Endothelial cell of hepatic sinusoid (primary cell): ENCODE results near the gene CAMKK2.
"Not testable (repeated sequence)": the region's sequence is repeated elsewhere in the genome, so short reads cannot be mapped to it uniquely, and the experiment has no call there.

ENCODE experiments used
- in situ Hi-C: cut with HindIII; loops from 2 replicates; pipeline ENCODE4 v1.10.0; 2017; ENCODE audit warnings: low sequenced_read_pairs

Gene CAMKK2

DNA sequence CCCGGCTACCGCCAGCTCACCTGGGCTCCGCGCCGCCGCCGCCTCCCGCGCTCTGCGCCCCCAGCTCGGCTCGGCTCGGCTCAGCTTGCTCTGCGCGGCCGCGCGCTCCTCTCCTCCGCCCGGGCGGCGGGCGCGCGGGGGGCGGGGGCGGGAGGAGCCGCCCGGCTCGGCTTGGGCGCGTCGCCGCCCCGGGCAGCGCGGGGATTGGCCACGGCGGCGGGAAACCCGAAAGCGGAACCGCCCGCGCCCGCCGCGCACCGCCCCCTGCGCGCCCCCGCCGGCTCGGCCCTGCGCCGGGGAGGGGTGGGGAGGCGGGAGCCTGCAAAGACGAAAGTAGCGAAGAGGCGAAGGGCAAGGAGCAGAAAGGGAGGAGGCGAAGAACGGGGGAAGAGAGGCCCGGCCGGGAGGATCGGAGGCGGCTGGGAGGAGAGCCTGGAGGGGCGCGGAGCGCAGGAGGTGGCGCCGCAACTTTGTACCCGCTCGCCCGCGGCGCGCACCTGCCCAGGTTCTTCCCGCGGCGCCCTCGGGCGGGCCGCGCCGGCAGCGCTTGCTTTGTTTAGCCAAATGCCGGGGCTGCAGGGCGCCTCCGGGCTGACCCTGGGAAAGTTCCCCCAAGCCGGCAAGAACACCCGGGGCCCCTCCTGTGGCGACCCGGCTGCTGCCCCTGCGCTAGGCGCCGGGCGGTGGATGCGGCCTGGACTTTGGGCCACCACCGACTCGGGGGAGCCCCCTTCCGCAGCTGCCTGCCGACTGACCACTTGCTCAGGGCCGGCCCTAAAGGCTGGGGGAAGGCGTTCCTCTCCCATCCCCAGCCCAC lies at the start of gene CAMKK2:
CAMKK2 (minus strand) TSS at position 92 of the 817 bp plus-strand sequence. CDS start 22,183 bp downstream, outside the sequence.
- in situ Hi-C loops, result no loop called here

- in situ Hi-C loops, result no loop called here
Observed at GRCh38 chr12:121345151-121345815, 48.8 kb upstream of the CAMKK2 start.

DNA sequence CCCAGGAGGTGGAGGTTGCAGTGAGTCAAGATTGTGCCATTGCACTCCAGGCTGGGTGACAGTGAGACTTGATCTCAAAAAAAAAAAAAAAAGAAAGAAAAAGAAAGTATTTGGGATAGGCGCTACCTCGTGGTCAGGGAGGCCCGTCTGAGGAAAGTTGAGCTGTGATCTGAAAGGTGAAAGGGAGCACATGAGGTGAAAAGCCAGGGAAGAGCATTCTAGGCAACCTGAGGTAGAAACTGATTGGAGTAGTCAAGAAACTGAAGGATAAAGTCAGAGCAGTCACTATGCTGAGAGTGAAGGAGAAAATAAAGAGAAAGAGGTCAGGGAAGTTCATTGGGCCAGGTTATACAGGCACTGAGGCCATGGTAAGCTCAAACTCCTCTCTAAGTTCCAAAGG lies 48.0 kb upstream of the CAMKK2 start:
- in situ Hi-C loops, result no loop called here

GRCh38 chr12:121337416-121337815 lies 40.9 kb upstream of the CAMKK2 start:
- in situ Hi-C loops, result no loop called here

DNA sequence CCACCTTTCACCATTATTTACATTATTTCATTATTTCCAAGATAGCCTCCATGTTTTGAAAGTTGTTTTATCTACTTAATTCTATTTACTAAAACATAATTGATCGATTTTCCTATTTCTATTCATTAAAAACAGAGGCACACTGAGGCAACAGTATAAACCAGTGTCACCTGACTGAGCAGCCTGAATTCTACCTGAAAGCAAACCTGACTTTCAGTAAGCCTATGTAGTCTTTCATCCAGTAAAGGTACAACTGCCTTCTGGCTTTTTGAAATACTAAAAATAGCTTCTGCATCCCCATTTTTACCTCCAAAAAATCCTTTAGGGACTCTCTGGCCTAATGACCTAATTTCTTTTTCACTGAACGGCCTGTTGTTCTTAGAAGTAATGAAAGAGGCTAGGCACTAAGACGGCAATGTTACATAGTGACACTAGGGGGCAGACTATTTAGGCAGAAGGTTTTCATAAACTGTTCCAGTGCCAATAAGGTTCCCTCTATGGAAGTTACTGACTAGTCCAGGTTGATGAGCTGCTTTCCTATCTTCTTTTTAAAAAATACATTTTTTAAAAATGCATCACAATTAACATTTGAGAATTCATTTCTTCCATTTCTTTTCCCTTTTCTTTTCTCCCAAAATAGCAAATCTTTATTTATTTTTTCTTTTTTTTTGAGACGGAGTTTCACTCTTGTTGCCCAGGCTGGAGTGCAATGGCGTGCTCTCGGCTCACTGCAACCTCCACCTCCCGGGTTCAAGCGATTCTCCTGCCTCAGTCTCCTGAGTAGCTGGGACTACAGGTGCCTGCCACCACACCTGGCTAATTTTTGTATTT lies 38.2 kb upstream of the CAMKK2 start:
- in situ Hi-C loops, result no loop called here

- in situ Hi-C loops, result no loop called here
Observed at GRCh38 chr12:121333747-121334146, 37.2 kb upstream of the CAMKK2 start.

DNA sequence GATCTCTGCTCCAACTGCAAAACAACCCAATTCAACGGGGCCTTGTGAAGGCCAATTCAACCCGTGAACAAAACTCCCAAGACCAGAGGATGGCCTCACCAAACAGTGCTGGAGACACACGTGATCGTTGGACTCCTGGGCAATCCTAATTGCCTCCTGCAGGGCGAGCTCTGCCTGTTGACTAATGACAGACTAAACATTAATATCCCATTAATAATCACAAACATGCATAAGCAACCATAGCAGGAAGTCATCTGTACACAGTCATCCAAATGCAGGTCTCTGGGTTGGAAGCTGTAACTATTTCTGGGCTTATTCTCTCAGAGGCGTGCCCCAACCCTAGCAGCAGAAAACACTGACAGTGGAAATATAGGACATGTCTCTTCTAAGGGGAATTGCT lies 34.7 kb upstream of the CAMKK2 start:
- in situ Hi-C loops, result no loop called here

- in situ Hi-C loops, result no loop called here
Observed at GRCh38 chr12:121330692-121331091, 34.2 kb upstream of the CAMKK2 start.

DNA sequence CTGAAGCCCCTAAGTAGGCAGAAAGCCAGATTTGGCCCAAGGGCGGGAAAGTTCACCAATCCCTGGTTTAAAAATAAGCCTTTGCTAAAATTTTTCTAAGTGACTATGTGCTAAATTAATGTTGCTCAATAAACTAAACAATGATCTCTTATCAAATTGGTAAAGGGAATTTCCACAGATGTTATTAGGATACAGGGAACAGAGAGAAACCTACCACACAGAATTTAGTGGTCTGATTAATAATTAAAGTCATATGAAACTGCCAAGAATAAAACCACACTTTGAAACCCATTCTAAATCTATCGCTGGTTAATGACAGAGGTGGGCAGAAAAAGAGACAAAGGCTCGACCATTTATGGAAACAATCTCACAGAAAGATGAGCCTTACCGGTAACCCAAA lies 33.7 kb upstream of the CAMKK2 start:
- in situ Hi-C loops, result no loop called here

- in situ Hi-C loops, result no loop called here
Observed at GRCh38 chr12:121328620-121329019, 32.1 kb upstream of the CAMKK2 start.

DNA sequence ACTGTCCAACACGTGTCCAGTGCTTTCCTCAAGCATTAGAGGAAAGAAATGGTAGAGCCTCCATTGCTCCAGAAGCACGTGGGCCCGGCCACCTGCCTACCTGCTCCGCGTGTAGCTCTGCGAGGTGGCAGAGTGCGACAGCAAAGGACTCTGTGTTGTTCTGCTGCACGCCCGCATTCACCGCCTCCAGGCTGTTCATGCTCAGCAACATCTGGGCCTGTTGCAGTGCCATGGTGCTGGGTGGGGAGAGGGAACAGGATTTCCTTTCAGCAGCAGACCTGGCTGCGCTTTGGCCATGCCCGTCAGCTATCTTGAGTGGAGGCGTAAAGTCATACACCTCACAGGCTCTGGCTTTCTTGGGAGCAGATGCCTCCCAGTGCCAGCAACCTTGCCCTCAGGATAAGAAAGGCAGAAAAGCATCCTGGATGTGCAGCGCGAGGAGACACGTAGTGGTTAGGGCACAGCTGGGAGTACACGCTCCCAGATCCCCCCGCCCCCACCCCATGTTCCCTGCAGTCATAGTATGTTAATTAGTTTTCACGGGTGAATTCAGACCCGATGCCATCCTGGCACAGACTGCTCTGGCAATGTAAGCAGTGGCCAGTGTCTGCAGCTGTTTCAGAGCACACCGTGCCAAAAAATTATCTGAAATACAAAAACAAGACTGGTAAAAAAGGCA lies 30.6 kb upstream of the CAMKK2 start:
- in situ Hi-C loops, result no loop called here

- in situ Hi-C loops, result no loop called here
Observed at GRCh38 chr12:121325922-121326396, 29.4 kb upstream of the CAMKK2 start.

DNA sequence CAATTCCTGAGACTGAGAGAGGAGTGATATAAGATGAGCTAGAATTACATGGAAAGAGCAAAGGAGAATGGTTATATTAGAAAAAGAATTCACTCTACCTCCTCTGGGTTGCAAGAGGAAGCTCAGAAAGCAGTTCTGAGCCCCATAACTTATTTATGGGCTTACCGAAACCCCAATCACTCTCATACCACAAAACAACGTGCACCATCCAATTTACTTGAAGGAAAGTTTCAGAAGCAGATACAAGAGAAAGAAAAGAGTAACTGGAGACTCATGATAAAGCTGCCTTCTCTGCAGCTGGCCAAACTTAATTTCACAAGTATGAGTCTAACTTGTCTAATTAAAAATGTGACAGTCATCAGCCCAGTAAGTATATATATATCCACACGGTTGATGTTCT lies 27.4 kb upstream of the CAMKK2 start:
- in situ Hi-C loops, result no loop called here

DNA sequence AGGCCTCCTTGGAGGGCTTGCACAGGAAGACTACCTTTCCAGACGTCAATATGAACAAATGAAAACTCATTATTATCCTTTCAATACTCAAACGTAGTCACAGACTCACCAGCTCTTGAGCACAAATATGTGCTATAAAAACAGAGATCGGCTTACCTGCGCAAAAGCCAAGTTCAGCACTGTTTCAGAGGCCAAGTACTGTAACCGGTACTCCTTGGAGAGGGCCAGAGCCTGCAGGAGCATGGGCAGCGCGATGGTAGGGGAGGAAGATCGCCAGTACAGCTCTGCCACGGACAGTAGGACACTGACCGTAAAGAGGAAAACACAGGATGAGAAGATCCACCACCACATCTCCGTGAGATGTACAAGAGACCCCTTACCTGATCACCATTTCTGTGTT lies 21.6 kb upstream of the CAMKK2 start:
- in situ Hi-C loops, result loop anchor here (5.0 kb wide), 1 partner anchor 99 kb away; no protein-coding TSS in a partner anchor

DNA sequence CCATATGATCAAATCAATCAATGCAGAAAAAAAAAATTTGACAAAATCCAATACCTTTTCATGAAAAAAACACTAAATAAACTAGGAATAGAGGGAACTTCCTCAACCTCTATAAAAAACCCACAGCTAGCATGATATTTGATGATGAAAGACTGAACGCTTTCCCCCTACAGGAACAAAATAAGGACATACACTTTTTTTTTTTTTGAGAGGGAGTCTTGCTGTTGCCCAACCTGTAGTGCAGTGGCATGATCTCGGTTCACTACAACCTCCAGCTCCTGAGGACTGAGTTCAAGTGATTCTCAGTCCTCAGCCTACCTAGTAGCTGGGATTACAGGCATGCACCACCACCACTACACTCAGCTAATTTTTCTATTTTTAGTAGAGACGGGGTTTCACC lies 17.9 kb upstream of the CAMKK2 start:
- in situ Hi-C loops, result no loop called here

DNA sequence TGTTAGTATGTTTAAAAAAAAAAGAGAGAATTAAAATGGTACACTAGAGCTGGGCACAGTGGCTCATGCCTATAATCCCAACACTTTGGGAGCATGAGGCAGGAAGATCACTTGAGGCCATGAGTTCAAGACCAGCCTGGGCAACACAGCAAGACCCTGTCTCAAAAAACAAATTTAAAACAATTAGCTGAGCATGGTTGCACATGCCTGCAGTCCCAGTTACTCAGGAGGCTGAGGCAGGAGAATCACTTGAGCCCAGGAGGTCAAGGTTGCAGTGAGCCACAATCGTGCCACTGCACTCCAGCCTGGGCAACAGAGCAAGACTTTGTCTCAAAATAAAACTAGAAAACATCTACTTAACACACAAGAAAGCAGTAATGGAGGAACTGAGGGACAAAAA lies 13.7 kb upstream of the CAMKK2 start:
- in situ Hi-C loops, result not testable (repeated sequence)

DNA sequence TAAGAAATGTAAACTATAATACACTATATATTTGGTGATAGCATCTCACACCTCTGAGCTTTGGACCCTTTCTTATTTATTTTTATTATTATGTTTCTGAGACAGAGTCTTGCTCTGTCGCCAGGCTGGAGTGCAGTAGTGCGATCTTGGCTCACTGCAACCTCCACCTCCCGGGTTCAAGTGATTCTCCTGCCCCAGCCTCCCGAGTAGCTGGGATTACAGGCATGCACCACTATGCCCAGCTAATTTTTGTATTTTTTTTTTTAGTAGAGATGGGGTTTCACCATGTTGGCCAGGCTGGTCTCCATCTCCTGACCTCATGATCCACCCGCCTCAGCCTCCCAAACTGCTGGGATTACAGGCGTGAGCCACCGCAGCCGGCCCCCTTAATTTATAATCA lies 10.9 kb upstream of the CAMKK2 start:
- in situ Hi-C loops, result not testable (repeated sequence)

- in situ Hi-C loops, result no loop called here
Observed at GRCh38 chr12:121304306-121304705, 7.8 kb upstream of the CAMKK2 start.

- in situ Hi-C loops, result no loop called here
Observed at GRCh38 chr12:121301876-121302275, 5.4 kb upstream of the CAMKK2 start.

DNA sequence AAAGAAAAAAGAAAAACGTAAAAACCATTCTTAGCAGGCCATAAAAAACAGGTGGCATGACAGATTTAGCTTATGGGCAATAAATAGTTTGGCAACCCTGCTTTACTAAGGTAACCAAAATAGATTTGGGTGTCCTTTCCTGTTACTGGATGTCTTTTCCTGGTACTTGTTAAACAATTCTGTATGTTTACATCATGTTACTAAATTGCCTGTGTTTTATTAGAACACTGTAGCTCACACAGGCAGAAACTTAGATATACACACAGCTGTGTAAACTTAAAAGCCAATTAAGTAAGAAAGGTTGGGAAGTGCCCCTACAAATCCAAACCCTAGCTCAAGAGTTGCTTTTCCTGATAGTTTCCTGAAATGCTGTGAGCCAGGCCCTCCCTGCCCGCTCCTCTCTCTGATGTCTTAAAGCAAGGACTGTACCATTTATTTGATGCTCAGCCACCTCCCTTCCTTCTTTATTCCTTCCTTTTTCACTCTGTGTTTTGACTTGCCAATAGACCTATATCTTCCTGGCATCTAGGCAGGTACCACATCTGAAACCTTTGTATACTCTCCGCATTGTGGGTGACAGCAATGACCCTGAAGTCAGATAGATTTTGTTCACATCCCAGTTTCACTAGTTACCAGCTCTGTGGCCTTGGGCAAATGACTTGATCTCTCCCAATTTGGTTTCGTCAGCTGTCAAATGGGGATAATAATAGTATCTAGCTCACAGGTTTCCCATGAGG lies 3.7 kb upstream of the CAMKK2 start:
- in situ Hi-C loops, result no loop called here
